HepG2 (cell line): ENCODE data around the gene TRPC4. TPM values are rescaled to one million over a fixed set of nuclear protein-coding genes. Genes with fewer than 3 reads are reported as not detected.

Experiments
- ATAC-seq: fragments of 200-7000 bp; cut with Tn5 transposase; 3 replicates; pipeline ENCODE4 v1.9.1; 2020; ENCODE audit warnings: mild to moderate bottlenecking, moderate library complexity
- BruUV-seq: library from RNA; stranded (reverse); fragments of 400-500 nt; replicated peaks from 2 replicates; lab custom pipeline; 2021; lab: Mats Ljungman, UMichigan
- CTCF ChIA-PET: fragments of 300-600 bp; formaldehyde crosslinking; extraction: SDS; loops from one replicate; lab custom pipeline; 2021; ENCODE audit warnings: low total read pairs, inconsistent platforms, low intra/inter-chr PET ratio; lab: Yijun Ruan, JAX
- POLR2A ChIA-PET: fragments of 350-600 bp; sonication (Branson Sonifier 250); formaldehyde crosslinking; loops from one replicate; lab custom pipeline; 2020; ENCODE audit warnings: antibody characterized with exemption, inconsistent platforms; lab: Yijun Ruan, JAX
- DNase-seq: peaks from one replicate; pipeline ENCODE4 v3.0.0-alpha.2; 2015; ENCODE audit warnings: low spot score
- FAIRE-seq: peaks from 3 replicates; lab custom pipeline; 2011; peaks lifted over from hg19 to GRCh38; lab: Jason Lieb, UNC
- H2AFZ ChIP-seq: one replicate; pipeline ENCODE4 v1.6.1; 2011; ENCODE audit warnings: low read length, inconsistent platforms
- H3K27ac ChIP-seq: fragments of 300-600 bp; 3 replicates; pipeline ENCODE4 v1.8.0; 2011; ENCODE audit warnings: mixed run types, mild to moderate bottlenecking, mixed read lengths, low read length, inconsistent platforms; ENCODE audit not compliant: insufficient read depth; ENCODE audit errors: extremely low read length
- H3K27me3 ChIP-seq, 2 experiments: fragments of 200-600 bp in 1 of 2; 2 replicates in 1 of 2; 3 replicates in 1 of 2; pipeline versions ENCODE4 v1.6.0 to v1.8.0; 2011; ENCODE audit warnings: low read length in 2 of 2, mild to moderate bottlenecking in 2 of 2, moderate library complexity in 2 of 2, inconsistent platforms in 1 of 2; ENCODE audit not compliant: insufficient read depth in 2 of 2, control insufficient read depth in 1 of 2
- H3K36me3 ChIP-seq, 2 experiments: fragments of 200-600 bp in 1 of 2; replicated peaks in 1 of 2; 2 replicates in 1 of 2; 3 replicates in 1 of 2; pipeline versions ENCODE4 v1.5.1 to v1.8.0; 2011; ENCODE audit warnings: low read length in 2 of 2, inconsistent platforms in 1 of 2; ENCODE audit not compliant: insufficient read depth in 2 of 2, control insufficient read depth in 1 of 2
- H3K4me1 ChIP-seq: 2 replicates; pipeline ENCODE4 v1.5.1; 2012; ENCODE audit warnings: low read length, inconsistent platforms; ENCODE audit not compliant: insufficient read depth
- H3K4me2 ChIP-seq: 2 replicates; pipeline ENCODE4 v1.6.0; 2011; ENCODE audit warnings: low read depth, low read length, inconsistent platforms
- H3K4me3 ChIP-seq, 3 experiments: fragments of 200-600 bp in 1 of 3; sonication (generic), shearing (Covaris generic) in 1 of 3; replicated peaks in 1 of 3; 2 replicates each; pipeline ENCODE4 v1.5.1; 2011 to 2016; ENCODE audit warnings: low read length in 3 of 3, inconsistent platforms in 2 of 3, low read depth in 2 of 3, mild to moderate bottlenecking in 2 of 3, control low read depth in 1 of 3, mixed read lengths in 1 of 3; ENCODE audit not compliant: insufficient read depth in 1 of 3
- H3K79me2 ChIP-seq: one replicate; pipeline ENCODE4 v1.6.1; 2011; ENCODE audit warnings: low read length, inconsistent platforms; ENCODE audit not compliant: insufficient read depth
- H3K9ac ChIP-seq: 2 replicates; pipeline ENCODE4 v1.6.0; 2011; ENCODE audit warnings: mild to moderate bottlenecking, low read depth, low read length, inconsistent platforms; ENCODE audit not compliant: insufficient read depth
- H3K9me3 ChIP-seq: 2 replicates; pipeline ENCODE4 v1.5.1; 2012; ENCODE audit warnings: mild to moderate bottlenecking, low read length
- H4K20me1 ChIP-seq: 2 replicates; pipeline ENCODE4 v1.6.0; 2011; ENCODE audit warnings: inconsistent platforms, mild to moderate bottlenecking, low read length, moderate library complexity; ENCODE audit not compliant: insufficient read depth
- FOSL1 ChIP-seq: sonication (generic); formaldehyde crosslinking; IDR thresholded peaks from 2 replicates; pipeline ENCODE4 v1.9.0; 2021; ENCODE audit warnings: missing genetic modification reagents, borderline replicate concordance
- MBNL3 ChIP-seq: fragments of 250-450 bp; sonication (Bioruptor Pico); conservative IDR thresholded peaks from 2 replicates; pipeline ENCODE4 v1.8.0; 2022; ENCODE audit warnings: mild to moderate bottlenecking, inconsistent platforms
- THAP11 ChIP-seq: IDR thresholded peaks from 2 replicates; pipeline ENCODE4 v1.6.1; 2016; ENCODE audit warnings: missing biosample characterization, missing genetic modification reagents
- ZFP36L1 ChIP-seq: sonication (generic); formaldehyde crosslinking; IDR thresholded peaks from 2 replicates; pipeline ENCODE4 v1.8.0; 2022; ENCODE audit warnings: mild to moderate bottlenecking, missing genetic modification reagents, moderate library complexity
- ZNF33B ChIP-seq: sonication (generic); formaldehyde crosslinking; IDR thresholded peaks from 2 replicates; pipeline ENCODE4 v1.5.1; 2020; ENCODE audit warnings: mild to moderate bottlenecking, missing genetic modification reagents
- ZNF451 ChIP-seq: sonication (generic); formaldehyde crosslinking; IDR thresholded peaks from 2 replicates; pipeline ENCODE4 v1.5.0; 2020; ENCODE audit warnings: mild to moderate bottlenecking, missing genetic modification reagents
- ZNF468 ChIP-seq: sonication (generic); formaldehyde crosslinking; IDR thresholded peaks from 2 replicates; pipeline ENCODE4 v1.8.0; 2022; ENCODE audit warnings: mild to moderate bottlenecking, moderate library complexity, missing genetic modification reagents
- ZNF510 ChIP-seq: sonication (generic); formaldehyde crosslinking; IDR thresholded peaks from 2 replicates; pipeline ENCODE4 v1.4.0; 2020; ENCODE audit warnings: low read depth, mild to moderate bottlenecking, missing genetic modification reagents
- ZNF747 ChIP-seq: sonication (generic); formaldehyde crosslinking; IDR thresholded peaks from 2 replicates; pipeline ENCODE4 v1.8.1; 2023; ENCODE audit warnings: missing genetic modification reagents, mild to moderate bottlenecking, borderline replicate concordance
- WGBS: methylation state at CpG from one replicate; pipeline ENCODE4 v1.1.6; 2017; ENCODE audit warnings: low lambda C conversion rate; 5-methylcytosine and 5-hydroxymethylcytosine counted together
- in situ Hi-C: cut with HindIII; loops from 2 replicates; pipeline ENCODE4 v1.10.0; 2017; ENCODE audit warnings: low pct_unique_long_range_greater_than_20kb; ENCODE audit not compliant: extremely low pct_ligation_motif_present
- intact Hi-C: fragments of 100-400 bp; cut with micrococcal nuclease; formaldehyde crosslinking; loops from one replicate; pipeline ENCODE4 v1.10.0; 2022; ENCODE audit not compliant: unreplicated experiment
- polyA plus RNA-seq, 8 experiments: library from polyadenylated mRNA; depleted of rRNA in 3 of 8; stranded (reverse) in 7 of 8; unstranded in 1 of 8; fragments of >200 nt; fragmentation: Illumina TruSeq in 4 of 8; extraction: Trizol in 4 of 8; gene quantifications; 2 replicates each; pipeline versions ENCODE4 v1.2.1 to v1.2.3, GENCODE V29; 2011 to 2016; ENCODE audit warnings: low read depth in 4 of 8, missing spikeins in 1 of 8, mixed read lengths in 1 of 8; ENCODE audit not compliant: insufficient read depth in 1 of 8
- total RNA-seq, 5 experiments: library from RNA; depleted of rRNA; stranded (reverse); fragments of >200 nt; fragmentation: Illumina TruSeq; extraction: Trizol; gene quantifications; 2 replicates each; pipeline ENCODE4 v1.2.3, GENCODE V29; 2016; ENCODE audit warnings: low read depth in 1 of 5
- TF ChIP-seq, protein P1 (sequence below): sonication (generic); formaldehyde crosslinking; IDR thresholded peaks from 2 replicates; pipeline ENCODE4 v1.8.1; 2023; ENCODE audit warnings: mild to moderate bottlenecking, missing genetic modification reagents, borderline replicate concordance
- TF ChIP-seq, protein P2 (sequence below): sonication (generic); formaldehyde crosslinking; IDR thresholded peaks from 2 replicates; pipeline ENCODE4 v1.8.0; 2022; ENCODE audit warnings: mild to moderate bottlenecking, missing genetic modification reagents, moderate library complexity
- TF ChIP-seq, protein P3 (sequence below): sonication (generic); formaldehyde crosslinking; IDR thresholded peaks from 2 replicates; pipeline ENCODE4 v1.4.0; 2020; ENCODE audit warnings: missing genetic modification reagents
- TF ChIP-seq, protein P4 (sequence below): sonication (generic); formaldehyde crosslinking; IDR thresholded peaks from 2 replicates; pipeline ENCODE4 v1.5.0; 2020; ENCODE audit warnings: missing genetic modification reagents

Gene TRPC4
- total and polyA plus RNA-seq, 2 of the 13 experiments (the other 11 are each of a cell fraction or from before 2014, with no cell fraction given), result not detected

DNA sequence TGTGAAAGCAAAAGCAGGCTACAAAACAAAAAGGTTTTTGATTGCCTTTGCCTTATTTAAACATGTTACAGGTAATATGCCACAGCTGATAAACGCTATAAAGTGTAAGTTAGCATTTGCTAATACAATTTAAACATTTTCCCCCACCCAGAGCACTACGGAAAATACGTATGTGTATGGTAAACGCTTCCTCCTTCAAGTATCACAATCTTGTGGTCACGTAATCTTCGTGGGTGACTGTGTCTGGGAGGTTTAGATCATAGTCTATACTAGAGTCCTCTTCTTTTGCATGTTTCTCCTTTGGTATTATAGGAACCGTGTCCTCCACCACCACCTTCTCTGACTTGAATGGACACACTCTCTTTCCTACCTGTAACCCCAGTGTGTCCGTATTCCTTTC is 232.9 kb downstream of the TRPC4 start:
- Histone ChIP-seq H3K79me2 (no peaks in the 10 kb centered on the region), H3K4me1 (no peaks in the 10 kb centered on the region), H3K27ac (no peak overlapping the region), H3K9ac (no peak overlapping the region), H3K4me3 (no peak overlapping the region), H3K36me3 (no peaks in the 10 kb centered on the region), H3K4me2 (no peak overlapping the region), H4K20me1 (no peaks in the 10 kb centered on the region), H2AFZ (no peak overlapping the region), H3K27me3 (no peaks in the 10 kb centered on the region; a peak in 1 of 5 replicates), H3K9me3 (no peaks in the 10 kb centered on the region)
- 5% methylated on average over 8 of the region's 8 CpGs for WGBS
- no peak for ATAC-seq
- TF ChIP-seq ZFP36L1, result no peak
- TF ChIP-seq FOSL1 (CRISPR knock-in tag), result no peak
- TF ChIP-seq ZNF33B (CRISPR knock-in tag), result no peak
- TF ChIP-seq, protein P1, sequence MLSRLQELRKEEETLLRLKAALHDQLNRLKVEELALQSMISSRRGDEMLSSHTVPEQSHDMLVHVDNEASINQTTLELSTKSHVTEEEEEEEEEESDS (CRISPR knock-in tag), result no peak
- TF ChIP-seq, protein P2, sequence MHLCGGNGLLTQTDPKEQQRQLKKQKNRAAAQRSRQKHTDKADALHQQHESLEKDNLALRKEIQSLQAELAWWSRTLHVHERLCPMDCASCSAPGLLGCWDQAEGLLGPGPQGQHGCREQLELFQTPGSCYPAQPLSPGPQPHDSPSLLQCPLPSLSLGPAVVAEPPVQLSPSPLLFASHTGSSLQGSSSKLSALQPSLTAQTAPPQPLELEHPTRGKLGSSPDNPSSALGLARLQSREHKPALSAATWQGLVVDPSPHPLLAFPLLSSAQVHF (CRISPR knock-in tag), result no peak
- no peak for TF ChIP-seq MBNL3 (CRISPR knock-in tag)
- TF ChIP-seq ZNF747 (CRISPR knock-in tag), result no peak
- intact Hi-C loops (no loop called here), in situ Hi-C loops (no loop called here)
- no peak for FAIRE-seq
- ChIA-PET POLR2A (no interaction called here), CTCF (no interaction called here)
- DNase-seq, result no peak
- no TSS peak for BruUV-seq

DNA sequence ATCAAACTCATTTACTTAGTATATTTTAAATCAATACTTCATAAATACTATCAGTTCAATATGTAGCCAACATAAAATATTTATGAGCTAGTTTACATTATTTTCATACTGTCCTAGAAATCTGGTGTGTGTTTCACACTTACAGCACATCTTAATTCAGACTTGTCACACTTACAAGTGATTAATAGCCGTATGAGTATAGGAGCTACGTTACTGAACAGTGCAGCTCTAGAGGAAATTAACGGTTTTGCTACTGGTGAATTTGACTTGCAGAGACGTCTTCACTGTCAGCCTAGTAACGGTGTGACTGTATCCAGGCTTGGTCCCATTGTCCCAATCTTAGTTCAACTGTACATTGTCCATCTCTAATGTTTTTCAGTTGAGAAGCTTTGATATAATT is 237.3 kb downstream of the TRPC4 start:
- H3K27me3 ChIP-seq, result no peaks in the 10 kb centered on the region; a peak in 1 of 5 replicates
- no peaks in the 10 kb centered on the region for H3K36me3 ChIP-seq
- FAIRE-seq (no peak), ATAC-seq (no peak), DNase-seq (no peak)
- H3K9me3 ChIP-seq, result no peaks in the 10 kb centered on the region
- BruUV-seq, result no TSS peak
- 6% methylated on average over 5 of the region's 5 CpGs for WGBS
- CTCF ChIA-PET, result no interaction called here
- POLR2A ChIA-PET, result no interaction called here
- in situ Hi-C loops (no loop called here), intact Hi-C loops (no loop called here)
- H3K27ac ChIP-seq, result no peak overlapping the region
- H3K4me3 ChIP-seq, result no peak overlapping the region
- no peak overlapping the region for H3K9ac ChIP-seq
- no peaks in the 10 kb centered on the region for H4K20me1 ChIP-seq
- no peaks in the 10 kb centered on the region for H3K4me1 ChIP-seq
- H3K79me2 ChIP-seq, result no peaks in the 10 kb centered on the region
- H3K4me2 ChIP-seq, result no peak overlapping the region
- H2AFZ ChIP-seq, result no peak overlapping the region
- TF ChIP-seq, protein P3, sequence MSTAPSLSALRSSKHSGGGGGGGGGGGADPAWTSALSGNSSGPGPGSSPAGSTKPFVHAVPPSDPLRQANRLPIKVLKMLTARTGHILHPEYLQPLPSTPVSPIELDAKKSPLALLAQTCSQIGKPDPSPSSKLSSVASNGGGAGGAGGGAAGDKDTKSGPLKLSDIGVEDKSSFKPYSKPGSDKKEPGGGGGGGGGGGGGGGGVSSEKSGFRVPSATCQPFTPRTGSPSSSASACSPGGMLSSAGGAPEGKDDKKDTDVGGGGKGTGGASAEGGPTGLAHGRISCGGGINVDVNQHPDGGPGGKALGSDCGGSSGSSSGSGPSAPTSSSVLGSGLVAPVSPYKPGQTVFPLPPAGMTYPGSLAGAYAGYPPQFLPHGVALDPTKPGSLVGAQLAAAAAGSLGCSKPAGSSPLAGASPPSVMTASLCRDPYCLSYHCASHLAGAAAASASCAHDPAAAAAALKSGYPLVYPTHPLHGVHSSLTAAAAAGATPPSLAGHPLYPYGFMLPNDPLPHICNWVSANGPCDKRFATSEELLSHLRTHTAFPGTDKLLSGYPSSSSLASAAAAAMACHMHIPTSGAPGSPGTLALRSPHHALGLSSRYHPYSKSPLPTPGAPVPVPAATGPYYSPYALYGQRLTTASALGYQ (CRISPR knock-in tag), result no peak
- TF ChIP-seq, protein P4, sequence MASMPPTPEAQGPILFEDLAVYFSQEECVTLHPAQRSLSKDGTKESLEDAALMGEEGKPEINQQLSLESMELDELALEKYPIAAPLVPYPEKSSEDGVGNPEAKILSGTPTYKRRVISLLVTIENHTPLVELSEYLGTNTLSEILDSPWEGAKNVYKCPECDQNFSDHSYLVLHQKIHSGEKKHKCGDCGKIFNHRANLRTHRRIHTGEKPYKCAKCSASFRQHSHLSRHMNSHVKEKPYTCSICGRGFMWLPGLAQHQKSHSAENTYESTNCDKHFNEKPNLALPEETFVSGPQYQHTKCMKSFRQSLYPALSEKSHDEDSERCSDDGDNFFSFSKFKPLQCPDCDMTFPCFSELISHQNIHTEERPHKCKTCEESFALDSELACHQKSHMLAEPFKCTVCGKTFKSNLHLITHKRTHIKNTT, result no peak
- TF ChIP-seq ZNF451 (CRISPR knock-in tag), result no peak
- no peak for TF ChIP-seq ZNF510
- no peak for TF ChIP-seq THAP11 (CRISPR knock-in tag)
- TF ChIP-seq ZNF468 (CRISPR knock-in tag), result no peak
